ENCODE results near the gene ACAP2. TPM values are rescaled to one million over a fixed set of nuclear protein-coding genes. Genes with fewer than 3 reads are reported as not detected.

ACAP2 gene
- polyA plus RNA-seq, 2 of the 4 experiments (the other 2 are of a cell fraction) = 7.8 to 26.0 TPM

DNA sequence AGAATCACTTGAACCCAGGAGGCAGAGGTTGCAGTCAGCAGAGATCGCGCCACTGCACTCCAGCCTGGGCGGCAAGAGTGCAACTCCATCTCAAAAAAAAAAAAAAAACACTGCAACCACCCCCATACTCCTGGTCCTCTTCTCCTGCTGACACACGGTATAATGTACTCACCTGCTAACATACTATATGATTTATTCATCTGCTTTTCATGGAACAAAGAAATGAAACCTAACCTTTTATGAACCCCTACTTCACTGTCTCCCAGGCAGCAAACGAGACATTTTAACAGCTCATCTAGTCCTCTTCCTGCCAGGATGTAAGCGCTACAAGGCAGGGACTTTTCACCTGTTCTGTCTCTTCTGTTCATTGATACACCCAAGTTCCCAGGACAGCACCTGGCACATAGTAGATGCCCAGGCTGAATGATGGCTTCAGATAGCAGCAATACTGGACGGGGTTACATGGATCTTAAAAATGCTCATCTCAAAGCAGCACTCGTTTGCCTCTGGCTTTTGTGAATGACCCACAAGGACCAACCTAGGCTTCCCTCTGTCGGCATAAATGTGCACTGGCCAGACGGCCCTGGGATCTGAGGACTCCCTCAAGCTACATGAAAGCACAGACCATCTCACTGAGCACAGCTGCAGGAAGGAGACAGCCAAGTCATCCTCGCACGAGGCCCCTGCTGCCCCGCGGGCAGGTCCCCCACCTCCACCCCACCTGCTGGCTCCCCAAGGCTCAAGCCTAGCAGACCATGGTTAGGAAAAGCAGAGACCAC, 192.2 kb downstream of the ACAP2 start:
- WGBS (ENCODE audit: missing lambda C conversion rate) = 88% methylated on average over 9 of the region's 14 CpGs
- ChIA-PET CTCF (interaction anchor here (0.9 to 2.1 kb wide), 4 partner anchors 10 to 568 kb away, joined by 3 to 9 read pairs (median 5); partner anchors contain the start of gene XXYLT1), POLR2A (no interaction called here)
- ATAC-seq (no peak), DNase-seq (ENCODE audit: low read depth in 1 of 2, low spot score in 1 of 2) (no peak), FAIRE-seq (no peak)
- Histone ChIP-seq H3K27ac (no peak overlapping the region), H3K4me2 (no peak overlapping the region), H3K9me3 (no peaks in the 10 kb centered on the region), H3K4me1 (no peaks in the 10 kb centered on the region), H3K4me3 (no peak overlapping the region)
- TF ChIP-seq, protein P1, sequence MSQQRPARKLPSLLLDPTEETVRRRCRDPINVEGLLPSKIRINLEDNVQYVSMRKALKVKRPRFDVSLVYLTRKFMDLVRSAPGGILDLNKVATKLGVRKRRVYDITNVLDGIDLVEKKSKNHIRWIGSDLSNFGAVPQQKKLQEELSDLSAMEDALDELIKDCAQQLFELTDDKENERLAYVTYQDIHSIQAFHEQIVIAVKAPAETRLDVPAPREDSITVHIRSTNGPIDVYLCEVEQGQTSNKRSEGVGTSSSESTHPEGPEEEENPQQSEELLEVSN (IDR thresholded peaks at IDR 0.05; ENCODE audit: borderline replicate concordance, low read depth) = no peak
- TF ChIP-seq EP300 (IDR thresholded peaks at IDR 0.05) (no peak), MAZ (IDR thresholded peaks at IDR 0.05; ENCODE audit: borderline replicate concordance, low read depth, low read length) (no peak), MYC (IDR thresholded peaks at IDR 0.05; ENCODE audit: borderline replicate concordance, low read length) (no peak), ZSCAN20 (CRISPR knock-in tag; IDR thresholded peaks at IDR 0.05) (no peak), MAFK (IDR thresholded peaks at IDR 0.05; ENCODE audit: partially characterized antibody) (no peak)

DNA sequence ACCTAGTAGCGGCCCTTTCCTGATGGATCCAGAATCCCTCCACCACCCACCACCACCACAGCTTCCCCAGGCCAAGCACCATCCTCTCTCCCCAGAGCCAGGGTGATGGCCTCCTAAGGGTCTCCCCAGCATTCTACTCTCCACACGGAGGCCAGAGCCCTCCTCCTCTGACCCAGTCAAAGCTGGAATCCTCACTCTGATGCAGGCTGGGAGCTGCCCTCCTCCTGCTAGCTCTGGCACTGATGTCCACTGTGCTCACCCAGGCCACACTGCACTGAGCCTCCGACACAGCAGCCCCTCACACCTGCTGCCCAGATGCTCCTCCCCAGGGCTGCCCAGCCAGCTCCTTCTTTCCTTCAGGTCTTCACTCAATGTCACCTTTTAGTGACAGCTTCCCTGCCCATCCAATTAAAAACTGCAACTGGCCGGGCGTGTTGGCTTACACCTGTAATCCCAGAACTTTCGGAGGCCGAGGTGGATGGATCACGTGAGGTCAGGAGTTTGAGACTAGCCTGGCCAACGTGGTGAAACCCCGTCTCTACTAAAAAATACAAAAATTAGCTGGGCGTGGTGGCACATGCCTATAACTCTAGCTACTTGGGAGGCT, 192.9 kb downstream of the ACAP2 start:
- ChIA-PET CTCF (interaction anchor here (0.9 to 2.1 kb wide), 3 partner anchors 11 to 272 kb away, joined by 3 to 9 read pairs (median 4); partner anchors contain the start of gene XXYLT1), POLR2A (no interaction called here)
- Histone ChIP-seq H3K4me1 (no peaks in the 10 kb centered on the region), H3K4me2 (no peak overlapping the region), H3K9me3 (no peaks in the 10 kb centered on the region), H3K27ac (no peak overlapping the region), H3K4me3 (no peak overlapping the region)
- WGBS (ENCODE audit: missing lambda C conversion rate) = 83% methylated on average over 5 of the region's 11 CpGs
- no peak for TF ChIP-seq ZSCAN20 (CRISPR knock-in tag; IDR thresholded peaks at IDR 0.05)
- TF ChIP-seq RNF2 (IDR thresholded peaks at IDR 0.05; ENCODE audit: borderline replicate concordance, low read depth) = no peak
- DNase-seq (ENCODE audit: low read depth in 1 of 2, low spot score in 1 of 2) (no peak), ATAC-seq (no peak), FAIRE-seq (no peak)

DNA sequence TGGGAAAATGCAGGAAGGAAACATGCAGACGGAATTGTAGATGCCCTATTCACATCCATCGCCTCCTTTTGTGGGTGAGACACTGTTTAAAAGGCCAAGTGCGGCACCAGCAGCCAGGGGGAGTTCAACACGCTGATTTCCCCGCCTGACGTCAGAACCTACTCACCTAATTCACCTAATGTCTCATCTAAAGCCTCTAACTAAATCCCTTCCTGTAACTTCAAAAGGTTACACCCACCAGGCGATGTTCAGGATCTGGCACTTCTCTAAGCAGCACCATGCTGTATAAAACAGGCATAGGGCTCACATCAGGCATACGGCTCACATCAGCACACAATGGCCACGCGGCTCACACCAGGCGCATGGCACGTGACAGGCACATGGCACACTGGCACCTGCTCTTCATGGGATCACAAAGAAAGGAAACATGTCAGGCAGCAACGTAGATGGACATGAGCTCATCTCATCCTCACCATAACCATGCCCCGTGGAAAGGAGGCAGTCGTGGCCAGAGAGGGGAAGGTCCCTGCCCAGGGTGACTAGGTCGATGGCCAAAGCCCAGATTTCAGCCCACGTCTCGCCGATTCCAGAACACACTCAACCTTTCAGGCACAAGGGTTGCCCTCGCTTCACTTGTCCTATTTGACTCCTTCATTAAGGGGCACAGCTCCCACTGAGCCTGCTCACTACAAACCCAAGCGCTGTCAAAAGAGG, 193.6 kb downstream of the ACAP2 start:
- Histone ChIP-seq H3K9me3 (no peaks in the 10 kb centered on the region), H3K27ac (no peak overlapping the region), H3K4me3 (no peak overlapping the region), H3K4me2 (no peak overlapping the region), H3K4me1 (no peaks in the 10 kb centered on the region)
- ChIA-PET POLR2A (no interaction called here), CTCF (interaction anchor here (0.9 to 2.1 kb wide), 3 partner anchors 12 to 273 kb away, joined by 3 to 9 read pairs (median 4); partner anchors contain the start of gene XXYLT1)
- whole genome bisulfite sequencing (ENCODE audit: missing lambda C conversion rate) = 86% methylated on average over 21 of the region's 21 CpGs
- FAIRE-seq = no peak
- TF ChIP-seq, protein P2, sequence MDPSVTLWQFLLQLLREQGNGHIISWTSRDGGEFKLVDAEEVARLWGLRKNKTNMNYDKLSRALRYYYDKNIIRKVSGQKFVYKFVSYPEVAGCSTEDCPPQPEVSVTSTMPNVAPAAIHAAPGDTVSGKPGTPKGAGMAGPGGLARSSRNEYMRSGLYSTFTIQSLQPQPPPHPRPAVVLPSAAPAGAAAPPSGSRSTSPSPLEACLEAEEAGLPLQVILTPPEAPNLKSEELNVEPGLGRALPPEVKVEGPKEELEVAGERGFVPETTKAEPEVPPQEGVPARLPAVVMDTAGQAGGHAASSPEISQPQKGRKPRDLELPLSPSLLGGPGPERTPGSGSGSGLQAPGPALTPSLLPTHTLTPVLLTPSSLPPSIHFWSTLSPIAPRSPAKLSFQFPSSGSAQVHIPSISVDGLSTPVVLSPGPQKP (IDR thresholded peaks at IDR 0.05; ENCODE audit: low read depth, low read length) = no peak
- TF ChIP-seq HOXA7 (CRISPR knock-in tag; IDR thresholded peaks at IDR 0.05) = no peak
- no peak for TF ChIP-seq ZSCAN20 (CRISPR knock-in tag; IDR thresholded peaks at IDR 0.05)
- TF ChIP-seq PHF8 (IDR thresholded peaks at IDR 0.05; ENCODE audit: borderline replicate concordance, low read depth) = no peak
- no peak for TF ChIP-seq EHMT2 (IDR thresholded peaks at IDR 0.05; ENCODE audit: low read depth)
- TF ChIP-seq TFCP2L1 (CRISPR knock-in tag; IDR thresholded peaks at IDR 0.05) = no peak
- TF ChIP-seq MYC (IDR thresholded peaks at IDR 0.05; ENCODE audit: borderline replicate concordance, low read length) = no peak
- TF ChIP-seq JUN (IDR thresholded peaks at IDR 0.05) = no peak
- no peak for TF ChIP-seq NPAS2 (CRISPR knock-in tag; IDR thresholded peaks at IDR 0.05; ENCODE audit: borderline replicate concordance)
- TF ChIP-seq, protein P3, sequence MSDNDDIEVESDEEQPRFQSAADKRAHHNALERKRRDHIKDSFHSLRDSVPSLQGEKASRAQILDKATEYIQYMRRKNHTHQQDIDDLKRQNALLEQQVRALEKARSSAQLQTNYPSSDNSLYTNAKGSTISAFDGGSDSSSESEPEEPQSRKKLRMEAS (IDR thresholded peaks at IDR 0.05) = no peak
- TF ChIP-seq KDM1A (IDR thresholded peaks at IDR 0.05; ENCODE audit: low read depth) = no peak
- no peak for TF ChIP-seq BHLHE40 (IDR thresholded peaks at IDR 0.05; ENCODE audit: low read depth, low read length)
- no peak for TF ChIP-seq SREBF2 (IDR thresholded peaks at IDR 0.05)
- TF ChIP-seq CEBPB (IDR thresholded peaks at IDR 0.05) = no peak
- TF ChIP-seq ESRRA (IDR thresholded peaks at IDR 0.05; ENCODE audit: borderline replicate concordance, low read length) = no peak
- no peak for TF ChIP-seq FOXS1 (CRISPR knock-in tag; IDR thresholded peaks at IDR 0.05)
- no peak for TF ChIP-seq ZC3H11A (IDR thresholded peaks at IDR 0.05)
- TF ChIP-seq POLR2A (IDR thresholded peaks at IDR 0.05; ENCODE audit: low read length) = no peak
- TF ChIP-seq CHD4 (IDR thresholded peaks at IDR 0.05; ENCODE audit: borderline replicate concordance) = no peak
- no peak for TF ChIP-seq HOXB13 (CRISPR knock-in tag; IDR thresholded peaks at IDR 0.05; ENCODE audit: low read depth)
- ATAC-seq = no peak
- DNase-seq (ENCODE audit: low read depth in 1 of 2, low spot score in 1 of 2) = no peak

Measured in A549 (cell line).